Posterior vena cava (tissue), 2 donors: ENCODE results near the gene DOCK9. TPM values are rescaled to one million over a fixed set of nuclear protein-coding genes. Genes with fewer than 3 reads are reported as not detected.

Source experiments
- DNase-seq: peaks from one replicate; pipeline ENCODE4 v3.0.0-alpha.2; 2020; ENCODE audit warnings: low spot score
- intact Hi-C, 2 donors: fragments of 100-400 bp; cut with DNase I; formaldehyde crosslinking; loops; one replicate each; pipeline versions ENCODE4 v1.14.1 to v1.14.2; 2022 to 2023
- total RNA-seq, 2 donors: library from RNA; stranded (reverse); fragmentation: NEBNext Ultra II Directional; extraction: Animal tissue kit (Norgen Biotek cat#: 25700); gene quantifications; one replicate each; pipeline ENCODE4 v1.2.1, GENCODE V29; 2021
- donor health status: DM: yes; HTN: yes; CAD: no.
- donor health status: DM: yes; HTN: yes; CAD: no.

Gene DOCK9
- total RNA-seq, 2 donors from 2014 or later = 85.3 to 91.7 TPM

- no peak for DNase-seq
- intact Hi-C loops = no loop called here
Observed at GRCh38 chr13:98845742-98846141, 132.1 kb downstream of the DOCK9 start.

DNA sequence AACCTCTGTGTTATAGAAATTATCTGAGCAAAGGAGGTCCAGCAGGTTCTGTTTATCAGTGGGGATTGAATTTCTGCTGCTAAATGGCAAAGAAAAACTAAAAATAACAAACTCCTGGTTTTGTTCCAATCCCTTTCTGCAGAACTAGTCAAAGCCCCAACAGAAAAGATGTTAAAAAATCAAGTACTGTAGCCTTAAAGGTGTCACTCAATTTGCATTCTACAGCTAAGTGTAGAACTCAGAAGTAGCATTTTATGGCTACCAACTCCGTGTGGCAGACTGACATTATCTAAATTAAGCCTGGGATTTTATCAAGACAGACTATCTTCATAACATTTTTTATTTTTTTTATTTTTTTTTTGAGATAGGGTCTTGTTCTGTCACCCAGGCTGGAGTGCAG lies 133.8 kb downstream of the DOCK9 start:
- intact Hi-C loops = loop anchor here in 1 of 2 donors (5.0 kb wide), 1 partner anchor 188 kb away; no protein-coding TSS in a partner anchor
- no peak for DNase-seq

DNA sequence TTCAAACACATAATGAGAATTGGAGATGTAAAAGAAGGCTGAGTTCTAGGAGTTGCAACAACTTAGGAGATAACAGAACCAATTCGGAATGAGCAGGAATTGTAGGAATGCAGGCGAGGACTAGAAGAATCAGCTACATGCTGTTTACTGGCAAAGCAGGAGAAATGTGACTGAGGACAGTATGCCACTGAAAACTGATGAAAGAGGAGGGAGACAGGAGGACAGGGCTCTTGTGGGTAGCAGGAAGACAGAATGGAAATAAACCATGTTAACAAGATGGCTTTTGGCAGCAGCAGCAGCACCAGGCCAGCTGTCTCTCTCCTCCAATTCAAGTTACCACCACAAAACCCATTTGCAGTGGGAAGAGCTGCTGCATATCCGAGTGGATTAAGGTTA lies 134.4 kb downstream of the DOCK9 start:
- intact Hi-C loops = loop anchor here in 1 of 2 donors (5.0 kb wide), 1 partner anchor 189 kb away; no protein-coding TSS in a partner anchor
- DNase-seq = no peak

GRCh38 chr13:98842858-98843481 lies 134.9 kb downstream of the DOCK9 start:
- intact Hi-C loops = loop anchor here in 1 of 2 donors (5.0 kb wide), 1 partner anchor 189 kb away; no protein-coding TSS in a partner anchor
- DNase-seq = no peak

DNA sequence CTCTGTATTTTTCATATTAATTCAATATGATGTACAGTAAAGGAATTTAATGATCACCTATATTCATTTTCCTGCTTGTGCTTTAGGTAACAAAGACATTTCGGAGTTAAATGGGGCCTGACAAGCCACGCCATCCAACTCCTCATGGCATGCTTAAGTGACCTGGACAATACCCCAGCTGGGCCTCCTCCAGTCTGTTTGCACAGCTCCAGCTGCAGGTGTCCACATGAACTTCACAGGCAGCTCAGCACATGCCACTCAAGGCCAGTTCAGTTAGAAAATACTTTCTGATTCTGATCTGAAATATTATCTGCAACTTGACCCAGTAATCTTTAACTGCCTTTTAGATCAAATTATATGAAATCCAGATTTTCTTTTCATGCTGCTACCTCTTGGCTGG lies 135.8 kb downstream of the DOCK9 start:
- no peak for DNase-seq
- intact Hi-C loops = loop anchor here in 1 of 2 donors (5.0 kb wide), 1 partner anchor 190 kb away; no protein-coding TSS in a partner anchor

DNA sequence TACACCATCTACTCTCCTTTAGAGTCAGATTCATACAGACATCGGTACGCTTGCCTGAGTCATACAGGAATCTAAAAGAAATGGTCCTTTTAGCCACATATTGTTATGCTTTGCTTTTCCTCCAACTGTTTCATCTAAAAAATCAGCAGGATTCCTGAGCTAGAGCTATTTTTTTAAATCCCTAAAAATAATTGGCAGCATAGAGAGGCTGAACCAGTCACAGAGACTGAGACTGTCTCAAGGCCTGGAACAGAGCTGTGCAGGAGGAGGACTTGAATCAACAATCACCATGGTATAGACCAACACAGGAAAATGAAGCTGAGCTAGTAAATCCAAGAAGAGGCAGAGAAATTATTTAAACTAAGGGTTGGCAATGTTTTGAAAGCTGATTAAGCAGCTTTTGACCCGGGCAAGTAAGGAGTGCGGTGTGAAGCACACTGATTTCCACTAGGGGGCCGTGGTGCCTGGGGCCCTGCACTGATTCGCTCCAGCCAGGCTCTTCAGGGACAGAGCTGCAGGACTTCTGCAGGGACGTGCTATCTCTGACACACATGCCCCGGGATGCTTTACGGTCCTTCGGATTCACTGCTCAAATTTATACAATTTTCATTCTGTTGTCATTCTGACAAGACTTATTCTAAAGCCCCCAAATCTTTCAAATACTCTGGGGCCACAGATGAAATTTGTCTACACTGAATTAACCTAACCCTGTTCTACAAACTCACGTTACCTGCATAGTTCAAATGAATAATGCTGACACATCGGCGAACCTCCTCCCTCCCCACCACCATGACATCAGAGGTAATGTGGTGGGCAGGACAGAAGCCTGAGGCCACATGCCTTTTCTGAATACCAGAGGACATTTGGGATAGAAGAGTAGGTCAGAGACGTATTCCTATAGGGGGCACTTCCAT lies 137.8 kb downstream of the DOCK9 start:
- intact Hi-C loops = loop anchor here in 1 of 2 donors (5.0 kb wide), 1 partner anchor 192 kb away; no protein-coding TSS in a partner anchor
- DNase-seq = no peak

DNA sequence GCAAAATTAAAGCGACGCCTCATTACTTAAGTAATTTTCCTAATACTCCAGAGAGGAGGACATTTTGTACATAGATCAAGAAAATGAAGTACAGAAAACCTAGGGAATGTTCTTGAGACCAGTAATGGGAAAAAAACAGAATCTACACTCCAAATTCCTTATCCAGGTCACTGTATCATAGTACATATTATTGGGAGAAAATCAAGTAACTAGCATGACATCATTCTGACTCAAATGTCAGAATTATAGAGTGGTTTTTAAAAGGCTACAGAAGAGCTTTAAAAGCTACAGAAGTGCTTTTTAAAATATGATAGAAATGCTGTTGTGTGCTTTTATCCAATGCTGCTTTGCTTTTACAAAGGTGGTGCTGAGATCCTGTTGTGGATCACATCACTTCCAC lies 139.1 kb downstream of the DOCK9 start:
- intact Hi-C loops = no loop called here

DNA sequence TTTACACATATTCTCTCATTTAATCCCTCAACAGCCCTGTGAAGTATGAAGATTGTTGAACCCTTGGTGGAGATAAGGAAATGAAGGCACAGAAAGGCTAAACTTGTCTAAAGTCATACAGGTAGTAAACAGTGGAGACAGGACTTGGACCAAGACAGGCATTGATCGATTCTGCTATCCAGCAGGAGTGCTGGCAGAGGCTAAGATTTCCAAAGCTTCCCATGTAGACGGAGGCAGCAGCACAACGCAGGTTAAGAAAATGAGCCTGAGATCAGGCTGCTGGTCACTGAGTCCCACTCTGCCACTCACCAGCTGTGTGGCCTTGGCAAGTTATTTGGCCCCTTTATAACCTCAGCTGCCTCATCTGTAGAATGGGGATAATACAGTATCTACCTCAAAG lies 140.0 kb downstream of the DOCK9 start:
- DNase-seq = no peak
- intact Hi-C loops = no loop called here

More for the DNA sequence above, 139.1 kb downstream of the DOCK9 start:
- DNase-seq = no peak

DNA sequence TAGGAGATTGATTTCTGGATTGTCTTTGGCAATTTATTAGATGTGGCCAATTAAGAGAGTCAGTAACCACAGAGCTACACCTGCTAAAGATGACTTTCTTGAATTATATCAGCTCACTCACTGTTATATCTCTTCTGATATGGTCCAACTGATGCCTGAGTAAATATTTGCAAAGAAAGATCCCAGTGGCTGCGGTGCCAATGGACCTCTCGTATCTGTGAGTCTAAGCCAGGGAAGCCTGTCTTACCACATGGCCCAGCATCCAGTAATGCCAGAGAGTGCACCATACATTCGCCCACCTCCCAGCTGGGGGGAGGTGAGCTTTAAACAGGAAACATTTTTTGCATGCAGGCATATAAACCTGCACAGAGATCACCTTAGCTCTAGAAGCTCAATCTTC lies 142.7 kb downstream of the DOCK9 start:
- intact Hi-C loops = no loop called here
- no peak for DNase-seq

- intact Hi-C loops = no loop called here
- DNase-seq = no peak
Observed at GRCh38 chr13:98834254-98834960, 143.5 kb downstream of the DOCK9 start.

DNA sequence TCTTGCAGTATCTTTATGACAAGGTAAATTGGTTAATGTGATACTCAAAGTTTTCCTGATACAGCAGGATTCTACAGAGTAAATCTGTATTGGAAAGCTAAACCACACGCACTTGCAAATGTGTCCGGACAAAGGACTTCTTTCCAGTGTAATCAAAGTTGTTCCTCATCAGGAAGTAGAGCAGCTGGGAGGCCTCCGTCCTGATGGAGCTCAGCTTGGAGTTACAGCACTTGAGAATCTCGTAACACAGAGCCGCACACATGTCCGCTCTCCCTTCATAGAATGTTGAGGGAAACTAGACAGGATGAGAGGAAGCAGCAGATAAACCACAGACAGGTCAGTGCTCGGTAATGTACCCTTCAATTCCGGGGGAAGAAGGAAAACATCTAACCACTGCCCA lies 146.6 kb downstream of the DOCK9 start:
- intact Hi-C loops = no loop called here

GRCh38 chr13:98829541-98829940 lies 148.3 kb downstream of the DOCK9 start:
- DNase-seq = no peak
- intact Hi-C loops = no loop called here

More for the DNA sequence above, 146.6 kb downstream of the DOCK9 start:
- DNase-seq = no peak

- DNase-seq = no peak
- intact Hi-C loops = no loop called here
Observed at GRCh38 chr13:98828614-98829013, 149.2 kb downstream of the DOCK9 start.

DNA sequence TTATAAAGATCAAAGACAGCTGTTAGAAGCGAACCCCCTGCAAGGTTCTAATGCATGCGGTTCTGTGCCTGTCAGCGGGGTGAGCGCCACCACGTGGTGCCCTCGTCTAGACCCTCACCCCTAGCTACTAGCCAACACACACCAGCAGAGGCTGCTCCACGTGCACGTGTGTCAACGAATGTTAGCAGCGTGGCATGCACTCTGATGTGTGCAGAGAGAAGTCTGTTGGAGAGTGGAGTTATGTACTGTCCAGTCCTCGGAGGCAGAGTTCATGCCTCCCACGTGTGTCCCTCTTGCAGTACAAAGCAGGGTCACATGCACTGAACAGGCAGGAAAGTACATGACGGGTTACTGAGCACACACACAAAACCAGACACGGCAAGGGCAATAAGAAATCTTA lies 150.4 kb downstream of the DOCK9 start:
- intact Hi-C loops = no loop called here
- DNase-seq = no peak

- intact Hi-C loops = no loop called here
- no peak for DNase-seq
Observed at GRCh38 chr13:98826146-98826545, 151.7 kb downstream of the DOCK9 start.

- DNase-seq = no peak
- intact Hi-C loops = no loop called here
Observed at GRCh38 chr13:98825659-98826058, 152.2 kb downstream of the DOCK9 start.

GRCh38 chr13:98824376-98825160 lies 153.3 kb downstream of the DOCK9 start:
- DNase-seq = no peak
- intact Hi-C loops = no loop called here

DNA sequence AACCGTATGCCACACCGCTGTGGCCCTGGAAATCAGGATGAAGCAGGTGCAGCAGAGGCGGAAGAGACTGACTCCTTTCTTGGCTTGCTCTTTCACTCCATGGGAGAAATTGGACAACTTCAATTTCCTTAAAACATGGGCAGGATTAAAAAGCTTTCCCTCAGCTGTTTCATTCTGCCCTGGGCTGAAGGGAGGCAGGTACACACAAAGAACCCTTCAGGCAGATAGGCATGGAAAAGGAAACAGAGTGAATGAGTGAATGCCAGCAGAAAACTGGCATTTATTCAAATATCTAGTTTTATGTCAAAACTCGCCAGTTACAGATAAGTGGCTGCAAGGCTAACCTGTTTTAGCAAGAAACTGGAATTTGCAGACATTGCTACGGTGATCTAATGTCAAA lies 154.4 kb downstream of the DOCK9 start:
- intact Hi-C loops = no loop called here
- no peak for DNase-seq

DNA sequence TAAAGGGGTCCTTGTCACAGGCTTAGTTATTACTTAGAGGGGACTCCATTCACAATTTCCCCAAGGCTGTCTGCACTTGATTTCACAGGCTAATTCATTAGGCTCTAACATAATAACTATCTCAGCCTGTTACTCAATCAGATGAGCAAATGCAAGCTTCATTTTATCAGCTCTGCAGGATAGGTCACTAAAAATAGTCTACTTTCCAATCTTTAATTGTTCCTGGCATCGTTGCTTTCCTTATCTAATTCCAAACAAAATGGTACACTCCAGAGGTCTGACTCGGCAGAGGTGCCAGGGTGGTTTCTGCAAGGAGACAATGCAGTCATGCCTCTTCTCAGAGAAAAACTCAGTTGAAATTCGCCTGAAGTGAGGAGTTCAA lies 155.6 kb downstream of the DOCK9 start:
- intact Hi-C loops = no loop called here
- no peak for DNase-seq
